ENCODE measurements around the gene PRKCZ. TPM values are rescaled to one million over a fixed set of nuclear protein-coding genes. Genes with fewer than 3 reads are reported as not detected.
A peak's percentile ranks its signal among the peaks of the same experiment; 100 is the strongest.

PRKCZ gene
- polyA plus RNA-seq, 4 donors = 44.2 to 252 (median 144) TPM

DNA sequence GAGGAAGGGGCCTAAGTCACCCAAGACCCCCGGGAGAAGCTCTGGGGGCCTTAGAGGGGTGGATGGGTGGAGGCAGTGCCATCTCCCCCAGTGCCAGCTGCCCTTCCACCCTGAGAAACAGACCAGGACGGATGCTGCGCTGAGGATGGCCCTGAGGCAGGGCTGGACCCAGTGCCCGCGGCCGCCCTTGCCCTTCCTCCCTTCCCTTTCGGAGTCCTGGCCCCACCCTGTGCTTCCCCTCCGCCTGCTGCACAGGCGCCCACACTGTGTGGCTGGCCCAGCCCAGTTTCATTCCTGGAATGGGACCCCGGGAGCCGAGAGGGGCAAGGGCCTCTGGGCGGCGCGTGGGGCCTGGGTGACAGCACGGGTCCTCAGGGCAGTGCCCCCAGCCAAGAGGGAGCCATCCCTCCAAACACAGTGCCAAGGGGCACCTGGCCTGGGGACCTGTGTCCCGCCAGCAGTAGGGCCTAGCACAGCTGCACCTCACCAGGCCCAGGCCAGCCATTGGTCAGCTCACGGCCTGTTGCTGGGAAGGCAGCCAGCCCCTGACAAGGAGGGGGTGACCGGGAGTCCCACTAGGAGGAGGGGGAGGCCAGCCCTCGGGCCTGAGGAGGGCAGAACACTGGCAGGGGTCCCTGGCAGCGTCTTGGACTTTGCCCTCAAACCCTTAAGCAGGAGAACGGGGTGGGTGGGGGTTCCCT is 164.5 kb downstream of the PRKCZ start:
- peak in 1 of 2 donors; percentile 37 for DNase-seq
- FAIRE-seq = no peak
- H3K4me1 ChIP-seq (ENCODE audit: control insufficient read depth in 3 of 3, insufficient read depth in 2 of 3, low read depth in 1 of 3, low read length in 2 of 3) = peaks cover 3 to 32% (median 5%) of the 10 kb centered on the region in 3 donors
- no peak overlapping the region for H3K4me3 ChIP-seq (ENCODE audit: low read depth in 1 of 3, low read length in 3 of 3)
- 55 to 71% (median 68%) methylated on average over 15 to 21 of the region's 21 CpGs for WGBS, 3 donors
- peaks cover 0 to 4% of the 10 kb centered on the region in 2 donors for H3K9me3 ChIP-seq (ENCODE audit: control insufficient read depth in 2 of 2, insufficient read depth in 1 of 2, low read depth in 1 of 2, low read length in 1 of 2)
- H3K27ac ChIP-seq (ENCODE audit: low read depth in 1 of 3, low read length in 2 of 3) = peak overlapping the region in 2 of 3 donors; percentile 89 to 96
- no peaks in the 10 kb centered on the region for H3K27me3 ChIP-seq (ENCODE audit: control insufficient read depth in 3 of 3, insufficient read depth in 3 of 3, low read length in 3 of 3)
- H3K36me3 ChIP-seq (ENCODE audit: control insufficient read depth in 3 of 3, insufficient read depth in 2 of 3, low read depth in 1 of 3, low read length in 3 of 3) = no peaks in the 10 kb centered on the region

DNA sequence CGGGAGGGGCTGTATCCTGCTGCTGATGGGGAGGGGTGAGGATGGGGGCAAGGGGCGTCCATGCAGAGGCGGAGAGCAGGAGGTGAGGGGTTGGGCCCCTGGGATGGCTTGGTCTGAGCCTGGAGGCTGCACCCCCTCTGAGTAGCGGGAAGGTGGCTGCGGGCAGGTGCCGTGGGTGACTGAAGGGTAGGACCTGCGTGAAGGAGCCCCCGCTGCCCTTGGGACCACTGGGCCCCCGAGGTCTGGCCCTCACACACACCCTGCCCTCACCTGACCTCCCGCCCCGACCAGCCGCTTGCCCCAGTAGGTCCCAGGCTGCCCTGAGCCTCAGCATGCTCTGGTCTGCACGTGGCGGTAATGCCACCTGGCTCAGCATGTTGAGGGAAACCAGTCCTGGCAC is 165.1 kb downstream of the PRKCZ start:
- peaks cover 3 to 31% (median 5%) of the 10 kb centered on the region in 3 donors for H3K4me1 ChIP-seq (ENCODE audit: control insufficient read depth in 3 of 3, insufficient read depth in 2 of 3, low read depth in 1 of 3, low read length in 2 of 3)
- DNase-seq (no peak), FAIRE-seq (no peak)
- peaks cover 0 to 4% of the 10 kb centered on the region in 2 donors for H3K9me3 ChIP-seq (ENCODE audit: control insufficient read depth in 2 of 2, insufficient read depth in 1 of 2, low read depth in 1 of 2, low read length in 1 of 2)
- H3K27me3 ChIP-seq (ENCODE audit: control insufficient read depth in 3 of 3, insufficient read depth in 3 of 3, low read length in 3 of 3) = no peaks in the 10 kb centered on the region
- H3K36me3 ChIP-seq (ENCODE audit: control insufficient read depth in 3 of 3, insufficient read depth in 2 of 3, low read depth in 1 of 3, low read length in 3 of 3) = no peaks in the 10 kb centered on the region
- 85 to 89% (median 88%) methylated on average over 13 to 14 of the region's 14 CpGs for WGBS, 3 donors
- H3K27ac ChIP-seq (ENCODE audit: low read depth in 1 of 3, low read length in 2 of 3) = peak overlapping the region in 1 of 3 donors; percentile 89
- H3K4me3 ChIP-seq (ENCODE audit: low read depth in 1 of 3, low read length in 3 of 3) = no peak overlapping the region

DNA sequence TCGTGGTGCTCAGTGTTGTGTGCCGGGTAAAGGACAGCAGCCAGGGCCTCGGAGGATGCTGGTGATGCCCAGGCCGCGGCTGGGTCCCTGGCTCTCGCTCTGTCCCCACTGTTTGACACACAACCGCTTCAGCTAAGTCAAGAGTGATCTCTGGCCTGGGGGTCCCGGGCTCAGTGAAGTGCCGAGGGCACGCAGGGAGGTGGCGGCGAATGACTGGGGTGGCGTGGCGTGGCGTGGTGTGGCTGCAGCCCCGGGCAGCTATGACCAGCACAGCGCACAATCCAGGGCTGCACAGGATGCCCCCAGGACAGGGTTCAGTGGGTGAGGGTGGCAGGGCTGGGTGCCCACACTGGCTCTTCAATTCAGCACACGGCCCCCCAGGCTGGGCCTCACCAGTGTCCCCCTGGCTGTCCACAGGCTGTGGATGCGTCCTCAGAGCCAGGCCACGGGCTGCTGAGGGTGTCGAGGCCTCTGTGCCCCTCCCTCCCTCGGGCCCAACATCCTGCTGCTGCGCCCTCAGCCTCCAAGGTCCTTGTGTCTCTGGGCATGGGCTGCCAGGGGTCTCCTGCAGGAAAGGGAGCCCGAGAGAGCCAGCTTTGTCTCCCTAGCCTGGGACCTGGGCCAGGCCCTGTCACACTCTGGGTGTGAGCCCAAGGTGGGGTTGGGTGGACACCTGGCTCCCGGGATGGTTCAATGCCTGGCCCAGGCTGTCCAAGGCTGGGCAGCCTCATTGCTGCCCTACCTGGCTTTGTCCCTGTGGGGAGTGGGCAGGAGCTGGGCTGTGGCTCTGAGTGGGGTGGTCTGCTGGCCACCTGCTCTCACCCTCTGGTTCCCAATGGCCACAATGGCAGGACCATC is 165.9 kb downstream of the PRKCZ start:
- Histone ChIP-seq H3K9me3 (ENCODE audit: control insufficient read depth in 2 of 2, insufficient read depth in 1 of 2, low read depth in 1 of 2, low read length in 1 of 2) (peaks cover 0 to 4% of the 10 kb centered on the region in 2 donors), H3K27ac (ENCODE audit: low read depth in 1 of 3, low read length in 2 of 3) (no peak overlapping the region), H3K4me3 (ENCODE audit: low read depth in 1 of 3, low read length in 3 of 3) (no peak overlapping the region), H3K36me3 (ENCODE audit: control insufficient read depth in 3 of 3, insufficient read depth in 2 of 3, low read depth in 1 of 3, low read length in 3 of 3) (no peaks in the 10 kb centered on the region), H3K4me1 (ENCODE audit: control insufficient read depth in 3 of 3, insufficient read depth in 2 of 3, low read depth in 1 of 3, low read length in 2 of 3) (peaks cover 3 to 31% (median 5%) of the 10 kb centered on the region in 3 donors), H3K27me3 (ENCODE audit: control insufficient read depth in 3 of 3, insufficient read depth in 3 of 3, low read length in 3 of 3) (no peaks in the 10 kb centered on the region)
- 79 to 91% (median 91%) methylated on average over 19 to 25 of the region's 25 CpGs for WGBS, 3 donors
- no peak for DNase-seq
- no peak for FAIRE-seq

DNA sequence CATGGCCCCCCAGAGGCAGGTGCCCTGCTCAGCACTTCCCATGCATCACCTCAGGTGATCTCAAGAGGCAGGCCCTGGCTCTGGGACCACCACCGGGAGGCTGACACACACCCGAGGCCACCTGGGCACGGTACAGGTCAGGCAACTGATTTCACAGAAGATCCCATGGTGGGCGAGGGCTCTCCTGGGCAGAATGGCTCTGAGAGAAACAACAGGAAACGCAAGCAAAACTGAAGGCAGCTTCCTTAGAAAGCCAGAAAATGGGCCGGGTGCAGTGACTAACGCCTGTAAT is 166.5 kb downstream of the PRKCZ start:
- DNase-seq = no peak
- no peak for FAIRE-seq
- 77 to 82% (median 79%) methylated on average over 7 of the region's 7 CpGs for WGBS, 3 donors
- no peak overlapping the region for H3K4me3 ChIP-seq (ENCODE audit: low read depth in 1 of 3, low read length in 3 of 3)
- H3K9me3 ChIP-seq (ENCODE audit: control insufficient read depth in 2 of 2, insufficient read depth in 1 of 2, low read depth in 1 of 2, low read length in 1 of 2) = peaks cover 0 to 4% of the 10 kb centered on the region in 2 donors
- peaks cover 3 to 31% (median 5%) of the 10 kb centered on the region in 3 donors for H3K4me1 ChIP-seq (ENCODE audit: control insufficient read depth in 3 of 3, insufficient read depth in 2 of 3, low read depth in 1 of 3, low read length in 2 of 3)
- H3K27ac ChIP-seq (ENCODE audit: low read depth in 1 of 3, low read length in 2 of 3) = no peak overlapping the region
- H3K36me3 ChIP-seq (ENCODE audit: control insufficient read depth in 3 of 3, insufficient read depth in 2 of 3, low read depth in 1 of 3, low read length in 3 of 3) = no peaks in the 10 kb centered on the region
- no peaks in the 10 kb centered on the region for H3K27me3 ChIP-seq (ENCODE audit: control insufficient read depth in 3 of 3, insufficient read depth in 3 of 3, low read length in 3 of 3)

DNA sequence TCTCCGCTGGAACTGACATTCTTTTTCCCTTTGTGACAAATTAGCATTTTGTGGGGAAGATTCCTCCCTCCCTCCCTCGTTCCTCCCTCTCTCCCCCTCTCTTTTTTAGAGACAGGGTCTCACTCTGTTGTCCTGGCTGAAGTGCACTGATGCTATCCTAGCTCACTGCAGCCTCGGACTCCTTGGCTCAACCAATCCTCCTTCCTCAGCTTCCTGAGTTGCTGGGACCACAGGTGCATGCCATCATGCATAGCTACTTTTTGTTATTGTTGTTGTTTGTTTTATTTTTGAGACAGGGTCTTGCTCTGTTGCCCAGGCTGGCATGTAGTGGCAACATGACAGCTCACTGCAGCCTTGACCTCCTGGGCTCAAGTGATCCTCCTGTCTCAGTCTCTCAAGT is 171.1 kb downstream of the PRKCZ start:
- Histone ChIP-seq H3K27me3 (ENCODE audit: control insufficient read depth in 3 of 3, insufficient read depth in 3 of 3, low read length in 3 of 3) (no peaks in the 10 kb centered on the region), H3K4me1 (ENCODE audit: control insufficient read depth in 3 of 3, insufficient read depth in 2 of 3, low read depth in 1 of 3, low read length in 2 of 3) (no peaks in the 10 kb centered on the region), H3K4me3 (ENCODE audit: low read depth in 1 of 3, low read length in 3 of 3) (no peak overlapping the region), H3K27ac (ENCODE audit: low read depth in 1 of 3, low read length in 2 of 3) (no peak overlapping the region), H3K9me3 (ENCODE audit: control insufficient read depth in 2 of 2, insufficient read depth in 1 of 2, low read depth in 1 of 2, low read length in 1 of 2) (peaks cover 0 to 4% of the 10 kb centered on the region in 2 donors), H3K36me3 (ENCODE audit: control insufficient read depth in 3 of 3, insufficient read depth in 2 of 3, low read depth in 1 of 3, low read length in 3 of 3) (no peaks in the 10 kb centered on the region)
- WGBS, 3 donors = 74 to 88% (median 81%) methylated on average over 3 of the region's 3 CpGs
- FAIRE-seq (no peak), DNase-seq (no peak)

DNA sequence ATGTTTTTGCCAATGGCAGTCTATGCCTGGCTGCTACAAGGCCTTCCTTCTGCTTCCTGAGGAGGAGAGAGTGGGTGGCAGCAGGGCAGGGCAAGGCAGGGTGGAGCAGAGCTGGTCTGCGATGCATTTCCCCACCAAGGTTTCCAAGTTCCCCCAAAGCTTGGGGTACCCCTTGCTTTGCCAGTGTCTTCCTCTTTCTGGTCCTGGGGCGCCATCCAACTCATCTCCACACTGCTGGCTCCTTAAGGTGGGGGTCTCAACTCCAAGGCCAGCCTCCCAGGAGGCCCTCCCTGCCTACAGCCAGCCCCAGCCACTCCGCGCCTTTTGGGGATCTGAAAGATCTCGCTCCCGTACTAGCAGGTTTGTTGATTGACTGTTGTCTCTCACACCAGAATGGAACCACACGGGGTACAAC is 174.0 kb downstream of the PRKCZ start:
- FAIRE-seq = no peak
- WGBS, 3 donors = 82 to 87% (median 85%) methylated on average over 7 of the region's 7 CpGs

DNA sequence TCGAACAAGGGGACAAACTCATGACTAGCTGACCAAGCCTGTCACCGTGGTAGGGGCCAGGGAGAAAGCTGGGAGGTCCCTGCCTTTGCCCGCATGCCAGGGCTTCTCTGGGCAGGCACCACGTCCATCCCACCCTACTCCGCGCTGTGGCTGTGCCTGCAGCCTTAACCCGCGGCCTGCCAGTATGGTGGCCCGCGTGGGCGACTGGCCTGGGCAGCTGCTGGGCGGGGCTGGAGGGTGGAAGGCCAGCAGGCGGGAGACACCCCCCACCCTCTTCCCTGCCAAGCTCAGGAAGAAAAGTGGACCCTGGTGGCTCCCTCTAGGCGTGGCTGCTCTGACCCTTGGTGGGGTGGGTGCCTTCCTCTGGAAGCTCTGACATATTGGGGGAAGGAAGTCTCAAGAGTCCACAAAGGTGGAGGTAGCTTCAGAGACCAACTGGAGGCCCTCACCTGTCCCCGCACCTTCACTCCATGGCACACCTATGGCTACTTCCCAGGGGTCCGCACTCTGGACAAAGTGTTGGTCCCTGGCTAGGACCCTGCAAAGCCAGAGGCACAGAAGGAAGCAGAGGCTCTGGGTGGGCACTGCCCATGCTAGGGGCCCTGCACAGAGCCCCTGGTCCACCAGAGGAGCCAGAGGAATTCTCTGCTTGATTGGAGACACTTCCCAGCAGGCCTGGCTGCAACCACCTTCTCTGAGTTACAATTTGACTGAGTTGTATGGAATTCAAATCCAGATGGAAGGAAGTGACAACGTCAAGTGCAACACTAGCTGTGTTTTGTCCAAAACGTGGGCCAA is 174.6 kb downstream of the PRKCZ start:
- H3K4me3 ChIP-seq (ENCODE audit: low read depth in 1 of 3, low read length in 3 of 3) = no peak overlapping the region
- WGBS, 3 donors = 78 to 88% (median 83%) methylated on average over 17 to 18 of the region's 18 CpGs
- peaks cover 0 to 9% (median 0%) of the 10 kb centered on the region in 3 donors for H3K36me3 ChIP-seq (ENCODE audit: control insufficient read depth in 3 of 3, insufficient read depth in 2 of 3, low read depth in 1 of 3, low read length in 3 of 3)
- no peak overlapping the region for H3K27ac ChIP-seq (ENCODE audit: low read depth in 1 of 3, low read length in 2 of 3)
- H3K4me1 ChIP-seq (ENCODE audit: control insufficient read depth in 3 of 3, insufficient read depth in 2 of 3, low read depth in 1 of 3, low read length in 2 of 3) = peaks cover 0 to 4% (median 2%) of the 10 kb centered on the region in 3 donors
- no peaks in the 10 kb centered on the region for H3K9me3 ChIP-seq (ENCODE audit: control insufficient read depth in 2 of 2, insufficient read depth in 1 of 2, low read depth in 1 of 2, low read length in 1 of 2)
- no peak for FAIRE-seq
- DNase-seq = no peak
- H3K27me3 ChIP-seq (ENCODE audit: control insufficient read depth in 3 of 3, insufficient read depth in 3 of 3, low read length in 3 of 3) = no peaks in the 10 kb centered on the region

More for the DNA sequence above, 174.0 kb downstream of the PRKCZ start:
- H3K4me3 ChIP-seq (ENCODE audit: low read depth in 1 of 3, low read length in 3 of 3) = no peak overlapping the region
- DNase-seq = no peak
- peaks cover 0 to 3% (median 0%) of the 10 kb centered on the region in 3 donors for H3K36me3 ChIP-seq (ENCODE audit: control insufficient read depth in 3 of 3, insufficient read depth in 2 of 3, low read depth in 1 of 3, low read length in 3 of 3)
- H3K27ac ChIP-seq (ENCODE audit: low read depth in 1 of 3, low read length in 2 of 3) = no peak overlapping the region
- peaks cover 0 to under 1% of the 10 kb centered on the region in 2 donors for H3K9me3 ChIP-seq (ENCODE audit: control insufficient read depth in 2 of 2, insufficient read depth in 1 of 2, low read depth in 1 of 2, low read length in 1 of 2)
- no peaks in the 10 kb centered on the region for H3K27me3 ChIP-seq (ENCODE audit: control insufficient read depth in 3 of 3, insufficient read depth in 3 of 3, low read length in 3 of 3)
- peaks cover 0 to 4% (median 2%) of the 10 kb centered on the region in 3 donors for H3K4me1 ChIP-seq (ENCODE audit: control insufficient read depth in 3 of 3, insufficient read depth in 2 of 3, low read depth in 1 of 3, low read length in 2 of 3)

Data from small intestine (tissue), 7 donors.